GM23338 (cell line): Measurements from ENCODE around the gene RYR2.

Experiments
- CREB1 ChIP-seq: fragments of 250-450 bp; sonication (Bioruptor Pico); IDR thresholded peaks from 2 replicates; pipeline ENCODE4 v1.5.0; 2020; ENCODE audit warnings: low read depth, mild to moderate bottlenecking, moderate library complexity
- CTCF ChIP-seq, 2 experiments: fragments of 200-600 bp in 1 of 2; sonication (generic) in 1 of 2; conservative IDR thresholded peaks; 2 replicates each; pipeline versions ENCODE4 v1.5.1 to v1.6.1; 2016 to 2017; ENCODE audit warnings: antibody characterized with exemption in 2 of 2, low read depth in 2 of 2, mild to moderate bottlenecking in 2 of 2, moderate library complexity in 1 of 2
- EZH2 ChIP-seq: fragments of 200-600 bp; sonication (generic); IDR thresholded peaks from one replicate; pipeline ENCODE4 v1.8.0; 2017; ENCODE audit warnings: antibody characterized with exemption, mild to moderate bottlenecking, low read depth; ENCODE audit not compliant: unreplicated experiment
- EZH2phosphoT487 ChIP-seq: fragments of 200-600 bp; sonication (generic); IDR thresholded peaks from one replicate; pipeline ENCODE4 v1.8.1; 2018; ENCODE audit warnings: antibody characterized with exemption; ENCODE audit not compliant: unreplicated experiment
- POLR2AphosphoS5 ChIP-seq: IDR thresholded peaks from 2 replicates; pipeline ENCODE4 v1.6.1; 2016; ENCODE audit warnings: antibody characterized with exemption, low read depth
- REST ChIP-seq: IDR thresholded peaks from one replicate; pipeline ENCODE4 v1.6.1; 2018; ENCODE audit warnings: antibody characterized with exemption; ENCODE audit not compliant: unreplicated experiment
- STAT1 ChIP-seq: IDR thresholded peaks from one replicate; pipeline ENCODE4 v1.6.1; 2016; ENCODE audit warnings: antibody characterized with exemption; ENCODE audit not compliant: unreplicated experiment
- ZNF114 ChIP-seq: fragments of 250-450 bp; sonication (Bioruptor Pico); IDR thresholded peaks from 2 replicates; pipeline ENCODE4 v1.5.0; 2020; ENCODE audit warnings: mild to moderate bottlenecking, moderate library complexity

- TF ChIP-seq CTCF (conservative IDR thresholded peaks at IDR 0.05; ENCODE audit: low read depth in 2 of 2) (no peak), EZH2 (no peak), REST (no peak), EZH2phosphoT487 (no peak), POLR2AphosphoS5 (no peak), CREB1 (CRISPR knock-in tag) (no peak), ZNF114 (CRISPR knock-in tag) (no peak), STAT1 (no peak)
Measured at GRCh38 chr1:237774246-237774645, 732.3 kb downstream of the RYR2 start.
